K562 (cell line): ENCODE results near the gene HDAC7. TPM values are rescaled to one million over a fixed set of nuclear protein-coding genes. Genes with fewer than 3 reads are reported as not detected.

Source experiments
- ARNT ChIP-seq, 2 experiments: fragments of 450-650 bp; IDR thresholded peaks; 2 replicates each; pipeline ENCODE4 v1.6.1; 2016; ENCODE audit warnings: mild to moderate bottlenecking in 1 of 2
- CBFA2T3 ChIP-seq: fragments of 450-650 bp; IDR thresholded peaks from 2 replicates; pipeline ENCODE4 v1.6.1; 2017
- CREB1 ChIP-seq, 2 experiments: sonication (generic) in 1 of 2; formaldehyde crosslinking in 1 of 2; IDR thresholded peaks; 2 replicates each; pipeline versions ENCODE4 v1.6.1 to v1.8.0; 2012 to 2022; ENCODE audit warnings: inconsistent platforms in 1 of 2, mild to moderate bottlenecking in 1 of 2, missing genetic modification reagents in 1 of 2, moderate library complexity in 1 of 2
- DNMT1 ChIP-seq: fragments of 450-650 bp; IDR thresholded peaks from 2 replicates; pipeline ENCODE4 v1.6.1; 2016; ENCODE audit warnings: antibody characterized with exemption, mild to moderate bottlenecking
- EP400 ChIP-seq: fragments of 450-650 bp; IDR thresholded peaks from 2 replicates; pipeline ENCODE4 v1.6.1; 2017; ENCODE audit warnings: antibody characterized with exemption, mild to moderate bottlenecking, moderate library complexity
- HMG20B ChIP-seq: fragments of 250-450 bp; sonication (Bioruptor Pico); IDR thresholded peaks from 2 replicates; pipeline ENCODE4 v1.5.0; 2021; ENCODE audit warnings: mild to moderate bottlenecking
- IFI16 ChIP-seq: fragments of 250-450 bp; sonication (Bioruptor Pico); IDR thresholded peaks from 2 replicates; pipeline ENCODE4 v2.1.2; 2022; ENCODE audit warnings: mild to moderate bottlenecking, inconsistent platforms
- KLF10 ChIP-seq: fragments of 250-450 bp; sonication (Bioruptor Pico); IDR thresholded peaks from 2 replicates; pipeline ENCODE4 v1.6.1; 2021; ENCODE audit warnings: matching md5 sums
- MYNN ChIP-seq, 2 experiments: sonication (generic); formaldehyde crosslinking in 1 of 2; IDR thresholded peaks; 2 replicates each; pipeline versions ENCODE4 v1.5.0 to v1.6.1; 2016 to 2020; ENCODE audit warnings: antibody characterized with exemption in 1 of 2, missing genetic modification reagents in 1 of 2
- NUFIP1 ChIP-seq: fragments of 450-650 bp; IDR thresholded peaks from 2 replicates; pipeline ENCODE4 v1.6.1; 2018; ENCODE audit not compliant: partially characterized antibody
- RBM39 ChIP-seq: fragments of 200-400 bp; formaldehyde crosslinking; optimal IDR thresholded peaks from 2 replicates; pipeline ENCODE3; 2018; ENCODE audit warnings: low read depth, low read length
- RCOR1 ChIP-seq, 2 experiments: IDR thresholded peaks; 2 replicates each; pipeline ENCODE4 v1.6.1; 2012; ENCODE audit warnings: low read depth in 2 of 2, low read length in 2 of 2, borderline replicate concordance in 1 of 2, improper control_type of control experiment in 1 of 2
- SMARCA5 ChIP-seq: fragments of 450-650 bp; IDR thresholded peaks from 2 replicates; pipeline ENCODE4 v1.6.1; 2016
- TRIM24 ChIP-seq, 2 experiments: fragments of 450-650 bp; IDR thresholded peaks; 2 replicates each; pipeline ENCODE4 v1.6.1; 2016
- ZC3H4 ChIP-seq: sonication (generic); formaldehyde crosslinking; IDR thresholded peaks from 2 replicates; pipeline ENCODE4 v1.9.0; 2021; ENCODE audit warnings: missing genetic modification reagents, borderline replicate concordance
- ZNF263 ChIP-seq: sonication (generic); formaldehyde crosslinking; IDR thresholded peaks from 2 replicates; pipeline ENCODE4 v1.8.0; 2022; ENCODE audit warnings: mild to moderate bottlenecking, missing genetic modification reagents, borderline replicate concordance
- ZNF444 ChIP-seq: fragments of 250-450 bp; sonication (Bioruptor Pico); IDR thresholded peaks from 2 replicates; pipeline ENCODE4 v1.4.0; 2020; ENCODE audit warnings: mild to moderate bottlenecking, moderate library complexity
- ZNF76 ChIP-seq: fragments of 250-450 bp; sonication (Bioruptor Pico); IDR thresholded peaks from 2 replicates; pipeline ENCODE4 v1.4.0; 2020; ENCODE audit warnings: mild to moderate bottlenecking, moderate library complexity, borderline replicate concordance
- polyA plus RNA-seq, 8 experiments: library from polyadenylated mRNA; depleted of rRNA in 4 of 8; stranded (reverse) in 5 of 8; unstranded in 3 of 8; fragments of >200 nt; fragmentation: Nextera tagmentation in 2 of 8; fragmentation: Illumina TruSeq in 1 of 8; extraction: Ambion mirVana in 2 of 8; extraction: Trizol in 1 of 8; gene quantifications; 2 replicates each; pipeline versions ENCODE4 v1.2.1 to v1.2.3, GENCODE V29; 2011 to 2014; ENCODE audit warnings: inconsistent platforms in 1 of 8, missing spikeins in 1 of 8
- total RNA-seq, 7 experiments: library from RNA; depleted of rRNA in 6 of 7; stranded (reverse); fragments of >200 nt in 6 of 7; fragmentation: Illumina TruSeq in 2 of 7; extraction: Trizol in 2 of 7; gene quantifications; 2 replicates each; pipeline versions ENCODE4 v1.2.1 to v1.2.3, GENCODE V29; 2011 to 2021; ENCODE audit warnings: low replicate concordance in 1 of 7
- TF ChIP-seq, protein P1 (sequence below): sonication (generic); formaldehyde crosslinking; IDR thresholded peaks from 2 replicates; pipeline ENCODE4 v1.8.0; 2022; ENCODE audit warnings: mild to moderate bottlenecking, low read depth, missing genetic modification reagents
- TF ChIP-seq, protein P2 (sequence below): fragments of 450-650 bp; IDR thresholded peaks from 2 replicates; pipeline ENCODE4 v1.6.1; 2016; ENCODE audit warnings: antibody characterized with exemption
- TF ChIP-seq, protein P3 (sequence below): fragments of 450-650 bp; conservative IDR thresholded peaks from 2 replicates; pipeline ENCODE4 v1.6.1; 2016; ENCODE audit warnings: missing genetic modification characterization, low read depth, mild to moderate bottlenecking, missing compliant biosample characterization, moderate library complexity
- TF ChIP-seq, protein P4 (sequence below): sonication (generic); formaldehyde crosslinking; IDR thresholded peaks from 2 replicates; pipeline ENCODE4 v1.8.0; 2022; ENCODE audit warnings: mild to moderate bottlenecking, missing genetic modification reagents
- TF ChIP-seq, protein P5 (sequence below), 2 experiments: IDR thresholded peaks; 2 replicates each; pipeline ENCODE4 v1.6.1; 2012; ENCODE audit warnings: improper control_type of control experiment in 2 of 2, low read depth in 2 of 2, low read length in 2 of 2, borderline replicate concordance in 1 of 2

HDAC7 gene
- total and polyA plus RNA-seq, 9 of the 15 experiments (the other 6 are each of a cell fraction or from before 2014, with no cell fraction given) = 2.5 to 129 (median 31.1) TPM

DNA sequence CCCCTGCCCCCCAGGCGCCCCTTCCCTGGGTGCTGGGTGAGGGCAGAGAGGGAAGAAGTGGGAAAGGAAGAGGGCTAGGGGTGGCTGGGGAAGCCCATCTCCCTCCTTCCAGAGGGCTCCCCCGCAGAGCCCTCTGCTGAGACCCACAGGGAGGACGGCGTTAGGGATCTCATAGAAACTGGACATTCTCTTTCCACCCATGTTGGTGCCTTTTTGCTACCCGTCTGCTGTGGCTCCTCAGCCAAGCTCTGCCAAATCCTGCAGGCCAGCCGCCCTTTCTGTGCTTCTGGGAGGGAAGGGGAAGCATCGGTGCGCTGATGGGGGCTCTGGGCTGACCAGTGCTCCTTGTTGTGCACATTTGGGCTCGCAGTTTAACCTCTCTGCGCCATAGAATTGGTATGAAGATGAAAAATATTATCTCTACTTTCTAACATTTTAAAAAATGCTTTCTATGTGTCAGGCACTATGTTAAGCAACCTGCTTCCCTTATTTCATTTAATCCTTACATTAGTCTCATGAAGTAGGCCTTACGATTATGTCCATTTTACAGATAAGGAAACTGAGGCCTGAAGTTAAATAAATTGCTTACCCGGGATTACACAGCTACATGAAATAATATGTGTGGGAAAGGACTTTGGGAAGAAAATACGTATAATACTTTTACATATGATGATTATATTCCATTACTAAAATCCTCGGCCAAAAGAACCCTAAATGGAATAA, 45.7 kb downstream of the HDAC7 start (continued):
- TF ChIP-seq NUFIP1 (no peak), RBM39 (no peak), CBFA2T3 (0 out of 2 replicates have a peak, but pooled peaks have one; percentile 1), SMARCA5 (peak; percentile 74), ARNT (IDR thresholded peaks at IDR 0.05) (no peak), KLF10 (CRISPR knock-in tag) (no peak), RCOR1 (IDR thresholded peaks at IDR 0.05; ENCODE audit: borderline replicate concordance in 1 of 2, low read depth in 2 of 2, low read length in 2 of 2) (peak; percentile 16 to 78; a peak in 3 of 4 replicates), ZC3H4 (no peak), CREB1 (IDR thresholded peaks at IDR 0.05) (no peak), CREB1 (CRISPR knock-in tag; IDR thresholded peaks at IDR 0.05) (no peak), ZNF444 (no peak), MYNN (IDR thresholded peaks at IDR 0.05) (peak; percentile 43; the same call in 1 of the 2 replicates), MYNN (CRISPR knock-in tag; IDR thresholded peaks at IDR 0.05) (no peak), EP400 (peak; percentile 9; the same call in 1 of the 2 replicates), HMG20B (CRISPR knock-in tag) (no peak), DNMT1 (no peak), IFI16 (no peak), ZNF263 (CRISPR knock-in tag) (peak; percentile 93), ZNF76 (CRISPR knock-in tag) (no peak), TRIM24 (IDR thresholded peaks at IDR 0.05) (no peak)
- TF ChIP-seq, protein P1, sequence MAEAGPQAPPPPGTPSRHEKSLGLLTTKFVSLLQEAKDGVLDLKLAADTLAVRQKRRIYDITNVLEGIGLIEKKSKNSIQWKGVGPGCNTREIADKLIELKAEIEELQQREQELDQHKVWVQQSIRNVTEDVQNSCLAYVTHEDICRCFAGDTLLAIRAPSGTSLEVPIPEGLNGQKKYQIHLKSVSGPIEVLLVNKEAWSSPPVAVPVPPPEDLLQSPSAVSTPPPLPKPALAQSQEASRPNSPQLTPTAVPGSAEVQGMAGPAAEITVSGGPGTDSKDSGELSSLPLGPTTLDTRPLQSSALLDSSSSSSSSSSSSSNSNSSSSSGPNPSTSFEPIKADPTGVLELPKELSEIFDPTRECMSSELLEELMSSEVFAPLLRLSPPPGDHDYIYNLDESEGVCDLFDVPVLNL (CRISPR knock-in tag) = no peak
- TF ChIP-seq, protein P2, sequence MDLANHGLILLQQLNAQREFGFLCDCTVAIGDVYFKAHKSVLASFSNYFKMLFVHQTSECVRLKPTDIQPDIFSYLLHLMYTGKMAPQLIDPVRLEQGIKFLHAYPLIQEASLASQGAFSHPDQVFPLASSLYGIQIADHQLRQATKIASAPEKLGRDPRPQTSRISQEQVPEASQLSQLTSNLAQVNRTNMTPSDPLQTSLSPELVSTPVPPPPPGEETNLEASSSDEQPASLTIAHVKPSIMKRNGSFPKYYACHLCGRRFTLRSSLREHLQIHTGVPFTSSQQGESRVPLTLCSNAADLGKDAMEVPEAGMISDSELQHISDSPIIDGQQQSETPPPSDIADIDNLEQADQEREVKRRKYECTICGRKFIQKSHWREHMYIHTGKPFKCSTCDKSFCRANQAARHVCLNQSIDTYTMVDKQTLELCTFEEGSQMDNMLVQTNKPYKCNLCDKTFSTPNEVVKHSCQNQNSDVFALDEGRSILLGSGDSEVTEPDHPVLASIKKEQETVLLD = peak; percentile 60; the same call in 1 of the 2 replicates
- TF ChIP-seq, protein P3, sequence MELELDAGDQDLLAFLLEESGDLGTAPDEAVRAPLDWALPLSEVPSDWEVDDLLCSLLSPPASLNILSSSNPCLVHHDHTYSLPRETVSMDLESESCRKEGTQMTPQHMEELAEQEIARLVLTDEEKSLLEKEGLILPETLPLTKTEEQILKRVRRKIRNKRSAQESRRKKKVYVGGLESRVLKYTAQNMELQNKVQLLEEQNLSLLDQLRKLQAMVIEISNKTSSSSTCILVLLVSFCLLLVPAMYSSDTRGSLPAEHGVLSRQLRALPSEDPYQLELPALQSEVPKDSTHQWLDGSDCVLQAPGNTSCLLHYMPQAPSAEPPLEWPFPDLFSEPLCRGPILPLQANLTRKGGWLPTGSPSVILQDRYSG (tag) = no peak
- TF ChIP-seq, protein P4, sequence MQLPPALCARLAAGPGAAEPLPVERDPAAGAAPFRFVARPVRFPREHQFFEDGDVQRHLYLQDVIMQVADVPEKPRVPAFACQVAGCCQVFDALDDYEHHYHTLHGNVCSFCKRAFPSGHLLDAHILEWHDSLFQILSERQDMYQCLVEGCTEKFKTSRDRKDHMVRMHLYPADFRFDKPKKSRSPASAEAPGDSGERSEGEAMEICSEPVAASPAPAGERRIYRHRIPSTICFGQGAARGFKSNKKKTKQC (CRISPR knock-in tag) = no peak
- TF ChIP-seq, protein P5, sequence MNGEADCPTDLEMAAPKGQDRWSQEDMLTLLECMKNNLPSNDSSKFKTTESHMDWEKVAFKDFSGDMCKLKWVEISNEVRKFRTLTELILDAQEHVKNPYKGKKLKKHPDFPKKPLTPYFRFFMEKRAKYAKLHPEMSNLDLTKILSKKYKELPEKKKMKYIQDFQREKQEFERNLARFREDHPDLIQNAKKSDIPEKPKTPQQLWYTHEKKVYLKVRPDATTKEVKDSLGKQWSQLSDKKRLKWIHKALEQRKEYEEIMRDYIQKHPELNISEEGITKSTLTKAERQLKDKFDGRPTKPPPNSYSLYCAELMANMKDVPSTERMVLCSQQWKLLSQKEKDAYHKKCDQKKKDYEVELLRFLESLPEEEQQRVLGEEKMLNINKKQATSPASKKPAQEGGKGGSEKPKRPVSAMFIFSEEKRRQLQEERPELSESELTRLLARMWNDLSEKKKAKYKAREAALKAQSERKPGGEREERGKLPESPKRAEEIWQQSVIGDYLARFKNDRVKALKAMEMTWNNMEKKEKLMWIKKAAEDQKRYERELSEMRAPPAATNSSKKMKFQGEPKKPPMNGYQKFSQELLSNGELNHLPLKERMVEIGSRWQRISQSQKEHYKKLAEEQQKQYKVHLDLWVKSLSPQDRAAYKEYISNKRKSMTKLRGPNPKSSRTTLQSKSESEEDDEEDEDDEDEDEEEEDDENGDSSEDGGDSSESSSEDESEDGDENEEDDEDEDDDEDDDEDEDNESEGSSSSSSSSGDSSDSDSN (IDR thresholded peaks at IDR 0.05; ENCODE audit: borderline replicate concordance in 1 of 2, low read depth in 2 of 2, low read length in 2 of 2) = peak; percentile 23 to 59; a peak in 1 of 4 replicates
